Kidney epithelial cell (primary cell): Measurements from ENCODE around the gene JUND. TPM values are rescaled to one million over a fixed set of nuclear protein-coding genes. Genes with fewer than 3 reads are reported as not detected.

Source experiments
- DNase-seq: peaks from one replicate; pipeline ENCODE4 v3.0.0-alpha.2; 2010; ENCODE audit warnings: low read depth
- H3K27me3 ChIP-seq: 2 replicates; pipeline ENCODE4 v1.6.0; 2011; ENCODE audit warnings: low read length; ENCODE audit not compliant: control insufficient read depth, insufficient read depth
- H3K36me3 ChIP-seq: 2 replicates; pipeline ENCODE4 v1.5.1; 2011; ENCODE audit warnings: low read length; ENCODE audit not compliant: control insufficient read depth, insufficient read depth
- H3K4me3 ChIP-seq: 2 replicates; pipeline ENCODE4 v1.5.1; 2011; ENCODE audit warnings: low read depth, mild to moderate bottlenecking, control low read depth, low read length
- total RNA-seq: library from RNA; depleted of rRNA; stranded (reverse); fragments of >200 nt; gene quantifications from 2 replicates; pipeline ENCODE4 v1.2.3, GENCODE V29; 2015
- TF ChIP-seq, protein P1 (sequence below): IDR thresholded peaks from 2 replicates; pipeline ENCODE4 v1.5.1; 2011; ENCODE audit warnings: mild to moderate bottlenecking, moderate library complexity, low read length, control low read depth, inconsistent platforms; ENCODE audit not compliant: insufficient read depth, poor library complexity, severe bottlenecking

The JUND gene
- total RNA-seq, 1 donor from 2014 or later: 262 TPM

DNA sequence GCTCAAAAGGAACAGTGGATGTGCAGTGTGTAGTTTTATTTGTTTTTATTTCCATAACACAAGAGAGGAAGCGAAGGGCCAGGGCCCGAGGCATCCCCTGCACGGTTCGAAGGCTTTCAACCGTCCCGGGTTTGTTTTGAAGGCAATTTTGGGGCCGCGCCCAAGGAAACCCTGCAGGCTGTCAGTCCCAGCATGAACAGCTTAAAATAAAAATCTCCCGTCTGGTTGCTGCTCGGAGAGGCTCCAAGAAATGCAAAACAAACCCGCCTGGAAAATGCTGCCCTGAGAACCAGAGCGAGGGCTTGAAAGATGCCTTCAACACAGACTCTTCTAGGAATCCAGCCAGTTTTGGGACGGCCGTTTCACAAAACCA lies 25.5 kb upstream of the JUND start:
- H3K4me3 ChIP-seq: no peak overlapping the region
- no peaks in the 10 kb centered on the region for H3K36me3 ChIP-seq
- H3K27me3 ChIP-seq: no peaks in the 10 kb centered on the region
- no peak for DNase-seq
- TF ChIP-seq, protein P1, sequence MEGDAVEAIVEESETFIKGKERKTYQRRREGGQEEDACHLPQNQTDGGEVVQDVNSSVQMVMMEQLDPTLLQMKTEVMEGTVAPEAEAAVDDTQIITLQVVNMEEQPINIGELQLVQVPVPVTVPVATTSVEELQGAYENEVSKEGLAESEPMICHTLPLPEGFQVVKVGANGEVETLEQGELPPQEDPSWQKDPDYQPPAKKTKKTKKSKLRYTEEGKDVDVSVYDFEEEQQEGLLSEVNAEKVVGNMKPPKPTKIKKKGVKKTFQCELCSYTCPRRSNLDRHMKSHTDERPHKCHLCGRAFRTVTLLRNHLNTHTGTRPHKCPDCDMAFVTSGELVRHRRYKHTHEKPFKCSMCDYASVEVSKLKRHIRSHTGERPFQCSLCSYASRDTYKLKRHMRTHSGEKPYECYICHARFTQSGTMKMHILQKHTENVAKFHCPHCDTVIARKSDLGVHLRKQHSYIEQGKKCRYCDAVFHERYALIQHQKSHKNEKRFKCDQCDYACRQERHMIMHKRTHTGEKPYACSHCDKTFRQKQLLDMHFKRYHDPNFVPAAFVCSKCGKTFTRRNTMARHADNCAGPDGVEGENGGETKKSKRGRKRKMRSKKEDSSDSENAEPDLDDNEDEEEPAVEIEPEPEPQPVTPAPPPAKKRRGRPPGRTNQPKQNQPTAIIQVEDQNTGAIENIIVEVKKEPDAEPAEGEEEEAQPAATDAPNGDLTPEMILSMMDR: no peak

DNA sequence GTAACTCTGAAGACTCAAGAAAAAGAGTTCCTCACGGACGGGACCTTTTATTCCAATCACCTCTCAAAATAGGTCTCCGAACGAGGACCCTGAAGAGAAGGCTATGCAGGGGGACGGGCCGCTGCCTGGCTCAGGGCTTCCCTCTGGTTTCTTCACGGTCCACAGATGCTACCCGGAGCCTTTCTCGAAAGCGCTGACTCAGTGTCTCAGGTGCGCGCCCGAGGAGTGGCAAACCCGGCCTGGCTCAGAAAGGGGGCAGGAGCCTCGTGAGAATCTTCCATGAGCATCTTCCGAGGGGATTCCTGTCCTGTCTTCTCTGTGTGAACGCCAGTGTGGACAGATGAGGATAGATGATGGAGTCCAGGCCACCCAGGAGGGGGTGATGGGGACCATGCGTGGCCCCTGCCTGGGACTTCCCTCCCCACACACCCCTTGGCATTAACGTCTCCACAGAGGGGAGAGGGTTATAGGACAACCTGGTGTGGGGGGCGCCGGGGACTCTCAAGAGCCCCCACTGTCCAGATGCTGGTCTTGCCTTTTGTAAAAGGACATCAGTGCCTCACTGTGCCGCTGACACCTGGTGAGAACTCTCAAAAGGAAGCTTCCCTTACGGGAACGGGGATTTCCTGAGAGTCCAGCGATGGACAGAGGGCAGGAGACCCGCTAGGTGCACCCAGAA lies 24.9 kb upstream of the JUND start:
- Histone ChIP-seq H3K27me3 (no peaks in the 10 kb centered on the region), H3K36me3 (no peaks in the 10 kb centered on the region), H3K4me3 (no peak overlapping the region)
- DNase-seq: no peak
- TF ChIP-seq, protein P1: no peak

DNA sequence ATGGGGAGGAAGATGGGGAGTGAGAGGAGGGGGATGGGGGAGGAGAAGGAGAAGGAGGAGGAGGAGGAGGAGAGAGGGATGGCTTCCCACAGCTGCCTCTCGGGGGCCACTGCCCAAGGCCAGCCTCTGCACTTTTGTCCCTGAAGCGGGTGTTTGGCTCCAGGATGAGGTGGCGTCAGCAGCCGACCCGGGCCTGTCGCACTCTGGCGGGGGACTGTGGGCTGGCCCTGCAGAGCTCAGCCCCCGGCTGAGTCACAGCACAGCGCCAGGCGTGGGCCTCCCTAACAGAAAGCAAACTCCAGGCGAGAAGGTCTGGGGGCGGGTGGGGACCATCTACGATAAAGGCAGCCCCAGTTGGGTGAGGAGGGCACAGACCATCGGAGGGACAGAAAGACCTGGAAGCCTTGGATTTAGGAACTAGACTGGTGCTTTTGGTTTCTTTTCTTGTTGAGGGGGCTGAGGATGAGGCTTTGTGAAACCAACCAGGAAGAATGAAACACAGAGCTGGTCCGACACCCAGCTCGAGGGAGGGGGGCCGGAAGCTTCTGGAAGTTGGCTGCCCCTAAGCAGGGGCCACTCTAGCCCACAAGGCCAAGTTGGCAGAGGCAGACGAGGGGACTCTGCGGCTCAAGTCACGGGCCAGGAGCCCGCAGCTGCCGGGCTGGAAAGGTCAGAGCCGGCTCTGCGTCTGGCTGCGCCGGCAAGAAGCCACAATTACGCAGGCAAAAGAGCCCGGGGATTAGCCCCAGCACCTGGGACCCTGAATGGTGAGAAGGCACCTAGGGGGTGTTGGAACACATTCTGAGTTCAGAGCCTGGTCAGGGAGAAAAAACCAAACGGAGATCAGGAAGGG lies 23.3 kb upstream of the JUND start:
- DNase-seq: no peak
- H3K27me3 ChIP-seq: no peaks in the 10 kb centered on the region
- H3K36me3 ChIP-seq: no peaks in the 10 kb centered on the region
- TF ChIP-seq, protein P1: no peak
- peak overlapping the region; percentile 25 for H3K4me3 ChIP-seq

DNA sequence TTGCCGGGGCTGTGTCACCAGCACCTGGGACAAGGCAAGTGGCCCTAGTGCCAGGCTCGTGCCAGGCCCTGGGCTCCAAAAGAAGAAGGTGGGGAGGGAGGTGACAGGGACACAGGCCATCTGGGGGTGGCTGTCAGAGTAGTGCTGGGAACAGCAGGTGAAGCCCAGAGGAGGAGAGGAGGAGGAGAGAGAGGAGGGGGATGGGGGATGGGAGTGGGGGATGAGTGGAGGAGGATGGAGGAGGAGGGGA lies 22.7 kb upstream of the JUND start:
- TF ChIP-seq, protein P1: no peak
- no peak for DNase-seq
- no peaks in the 10 kb centered on the region for H3K27me3 ChIP-seq
- H3K36me3 ChIP-seq: no peaks in the 10 kb centered on the region
- no peak overlapping the region for H3K4me3 ChIP-seq

DNA sequence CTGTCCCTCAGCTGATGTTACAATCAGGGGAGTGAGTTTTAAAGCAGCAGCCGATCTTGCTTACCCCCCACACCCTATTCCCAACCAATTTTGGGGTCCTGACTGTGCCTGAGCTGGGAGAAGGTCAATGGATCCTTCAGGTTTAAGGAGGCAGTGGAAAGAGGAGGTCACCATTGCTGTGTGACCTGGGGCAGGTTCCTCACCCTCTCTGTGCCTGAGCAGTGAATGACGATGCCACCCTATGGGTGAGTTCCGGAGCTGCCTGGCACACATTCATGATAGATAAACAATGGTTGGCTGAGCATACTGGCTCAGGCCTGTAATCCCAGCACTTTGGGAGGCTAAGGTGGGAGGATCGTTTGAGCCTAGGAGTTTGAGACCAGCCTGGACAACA lies 20.3 kb upstream of the JUND start:
- Histone ChIP-seq H3K27me3 (no peaks in the 10 kb centered on the region), H3K4me3 (no peak overlapping the region), H3K36me3 (no peaks in the 10 kb centered on the region)
- TF ChIP-seq, protein P1: no peak
- DNase-seq: no peak
